Hypothalamus (tissue), 51 donors: ENCODE data around the gene B3GALT4.
A peak's percentile ranks its signal among the peaks of the same experiment; 100 is the strongest.

Experiments used
- DNase-seq, 51 donors: peaks; one replicate each; lab custom pipeline; 2025; lab: John Stamatoyannopoulos, UW

The B3GALT4 gene

GRCh38 chr6:33313105-33313708 lies 36.3 kb downstream of the B3GALT4 start:
- peak in 31 of 51 donors; percentile 23 to 64 (median 48) for DNase-seq

GRCh38 chr6:33313709-33314514 lies 37.0 kb downstream of the B3GALT4 start, which contains the start of gene TAPBP:
TSS of gene TAPBP (minus strand) at chr6:33314078. CDS start at chr6:33314041, 37 bp downstream.
- DNase-seq, result peak in 42 of 51 donors; percentile 21 to 84 (median 51)

GRCh38 chr6:33314515-33314942 lies 37.6 kb downstream of the B3GALT4 start:
- DNase-seq, result peak in 21 of 51 donors; percentile 13 to 70 (median 34)

GRCh38 chr6:33314943-33315792 lies 38.2 kb downstream of the B3GALT4 start:
- DNase-seq, result peak in 1 of 51 donors; percentile 6

GRCh38 chr6:33315793-33316602 lies 39.1 kb downstream of the B3GALT4 start:
- DNase-seq, result peak in 1 of 51 donors; percentile 19

GRCh38 chr6:33316603-33317418 lies 39.9 kb downstream of the B3GALT4 start:
- DNase-seq, result no peak

- peak in 17 of 51 donors; percentile 35 to 81 (median 76) for DNase-seq
Observed at GRCh38 chr6:33317419-33317668, 40.4 kb downstream of the B3GALT4 start.

GRCh38 chr6:33317669-33318425 lies 40.9 kb downstream of the B3GALT4 start, which contains the start of gene ZBTB22:
TSS of gene ZBTB22 (minus strand) at chr6:33317744. CDS start at chr6:33316916, 828 bp downstream.
- DNase-seq, result peak; percentile 71 to 99 (median 96)

- no peak for DNase-seq
Observed at GRCh38 chr6:33318426-33319073, 41.6 kb downstream of the B3GALT4 start.

- DNase-seq, result no peak
Observed at GRCh38 chr6:33319939-33320314, 43.0 kb downstream of the B3GALT4 start.

- no peak for DNase-seq
Observed at GRCh38 chr6:33320315-33321181, 43.6 kb downstream of the B3GALT4 start.

GRCh38 chr6:33321227-33321626 lies 44.3 kb downstream of the B3GALT4 start:
- no peak for DNase-seq

GRCh38 chr6:33323623-33323948 lies 46.7 kb downstream of the B3GALT4 start:
- DNase-seq, result peak in 3 of 51 donors; percentile 41 to 46 (median 43)

GRCh38 chr6:33324125-33324524 lies 47.2 kb downstream of the B3GALT4 start:
- no peak for DNase-seq
